Breast epithelium (tissue), 3 donors: Measurements from ENCODE around the gene PTOV1.

Experiments
- POLR2A ChIP-seq: fragments of 450-650 bp; IDR thresholded peaks from one replicate; pipeline ENCODE4 v1.6.1; 2016; ENCODE audit warnings: antibody characterized with exemption, mild to moderate bottlenecking, moderate library complexity
- TF ChIP-seq, protein P1 (sequence below), 3 donors: fragments of 450-650 bp; IDR thresholded peaks; one replicate each; pipeline ENCODE4 v1.5.1; 2016 to 2017; ENCODE audit warnings: antibody characterized with exemption in 3 of 3, mild to moderate bottlenecking in 3 of 3, moderate library complexity in 3 of 3

DNA sequence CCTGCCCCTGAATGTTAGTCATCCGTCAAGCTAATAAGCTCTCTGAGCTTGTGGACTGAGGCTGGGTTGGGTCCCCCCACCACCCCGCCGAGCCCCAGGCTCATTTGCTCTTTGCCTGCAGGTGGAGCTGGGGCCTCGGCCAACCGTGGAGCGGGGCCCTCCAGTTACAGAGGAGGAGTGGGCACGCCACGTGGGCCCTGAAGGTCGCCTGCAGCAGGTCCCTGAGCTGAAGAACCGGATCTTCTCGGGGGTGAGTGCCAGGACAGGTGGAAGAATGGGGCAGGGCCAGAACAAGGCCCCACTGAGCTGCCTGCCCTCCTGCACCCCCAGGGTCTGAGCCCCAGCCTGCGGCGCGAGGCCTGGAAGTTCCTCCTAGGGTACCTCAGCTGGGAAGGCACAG lies 31.7 kb downstream of the PTOV1 start:
- TF ChIP-seq, protein P1, sequence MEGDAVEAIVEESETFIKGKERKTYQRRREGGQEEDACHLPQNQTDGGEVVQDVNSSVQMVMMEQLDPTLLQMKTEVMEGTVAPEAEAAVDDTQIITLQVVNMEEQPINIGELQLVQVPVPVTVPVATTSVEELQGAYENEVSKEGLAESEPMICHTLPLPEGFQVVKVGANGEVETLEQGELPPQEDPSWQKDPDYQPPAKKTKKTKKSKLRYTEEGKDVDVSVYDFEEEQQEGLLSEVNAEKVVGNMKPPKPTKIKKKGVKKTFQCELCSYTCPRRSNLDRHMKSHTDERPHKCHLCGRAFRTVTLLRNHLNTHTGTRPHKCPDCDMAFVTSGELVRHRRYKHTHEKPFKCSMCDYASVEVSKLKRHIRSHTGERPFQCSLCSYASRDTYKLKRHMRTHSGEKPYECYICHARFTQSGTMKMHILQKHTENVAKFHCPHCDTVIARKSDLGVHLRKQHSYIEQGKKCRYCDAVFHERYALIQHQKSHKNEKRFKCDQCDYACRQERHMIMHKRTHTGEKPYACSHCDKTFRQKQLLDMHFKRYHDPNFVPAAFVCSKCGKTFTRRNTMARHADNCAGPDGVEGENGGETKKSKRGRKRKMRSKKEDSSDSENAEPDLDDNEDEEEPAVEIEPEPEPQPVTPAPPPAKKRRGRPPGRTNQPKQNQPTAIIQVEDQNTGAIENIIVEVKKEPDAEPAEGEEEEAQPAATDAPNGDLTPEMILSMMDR (IDR thresholded peaks at IDR 0.05) = no peak
- no peak for TF ChIP-seq POLR2A
